Duodenal mucosa (tissue), 2 donors: ENCODE results near the gene SLC39A11.

ENCODE experiments used
- H3K27ac ChIP-seq: one replicate; pipeline ENCODE4 v1.7.0; 2013; ENCODE audit warnings: low read depth, low read length
- H3K27me3 ChIP-seq, 2 donors: one replicate each; pipeline ENCODE4 v1.7.0; 2013; ENCODE audit warnings: low read length in 2 of 2, control low read depth in 1 of 2; ENCODE audit not compliant: insufficient read depth in 2 of 2, control insufficient read depth in 1 of 2
- H3K36me3 ChIP-seq, 2 donors: one replicate each; pipeline ENCODE4 v1.7.0; 2013; ENCODE audit warnings: low read length in 2 of 2, control low read depth in 1 of 2; ENCODE audit not compliant: insufficient read depth in 2 of 2, control insufficient read depth in 1 of 2
- H3K4me1 ChIP-seq, 2 donors: one replicate each; pipeline ENCODE4 v1.7.0; 2013; ENCODE audit warnings: low read length in 2 of 2, control low read depth in 1 of 2; ENCODE audit not compliant: insufficient read depth in 2 of 2, control insufficient read depth in 1 of 2
- H3K4me3 ChIP-seq, 2 donors: one replicate each; pipeline ENCODE4 v1.7.0; 2013; ENCODE audit warnings: low read length in 2 of 2, low read depth in 1 of 2
- H3K9ac ChIP-seq, 2 donors: one replicate each; pipeline ENCODE4 v1.7.0; 2013; ENCODE audit warnings: low read length in 2 of 2, low read depth in 1 of 2
- H3K9me3 ChIP-seq, 2 donors: one replicate each; pipeline ENCODE4 v1.7.0; 2013; ENCODE audit warnings: low read length in 2 of 2, control low read depth in 1 of 2; ENCODE audit not compliant: control insufficient read depth in 1 of 2

The SLC39A11 gene

GRCh38 chr17:72597354-72598087 lies 495.0 kb downstream of the SLC39A11 start:
- no peaks in the 10 kb centered on the region for H3K27me3 ChIP-seq
- no peak overlapping the region for H3K27ac ChIP-seq
- H3K4me1 ChIP-seq, result peaks cover under 1 to 5% of the 10 kb centered on the region in 2 donors
- H3K4me3 ChIP-seq, result peak overlapping the region; percentile 18 to 35
- no peak overlapping the region for H3K9ac ChIP-seq
- H3K36me3 ChIP-seq, result no peaks in the 10 kb centered on the region
- no peaks in the 10 kb centered on the region for H3K9me3 ChIP-seq
